Gastrocnemius medialis (tissue), 4 donors: ENCODE measurements around the gene SLC15A2.

Experiments used
- POLR2A ChIP-seq, 2 donors: fragments of 450-650 bp; IDR thresholded peaks; one replicate each; pipeline ENCODE4 v1.6.1; 2017; ENCODE audit warnings: antibody characterized with exemption in 2 of 2, mild to moderate bottlenecking in 2 of 2, moderate library complexity in 2 of 2
- TF ChIP-seq, protein P1 (sequence below), 5 experiments: fragments of 450-650 bp in 3 of 5; fragments of 200-600 bp in 2 of 5; sonication (generic) in 2 of 5; IDR thresholded peaks in 4 of 5; conservative IDR thresholded peaks in 1 of 5; 1 replicate in 4 of 5; 2 replicates in 1 of 5; pipeline ENCODE4 v1.5.1; 2016 to 2019; ENCODE audit warnings: antibody characterized with exemption in 5 of 5, mild to moderate bottlenecking in 3 of 5, moderate library complexity in 3 of 5

DNA sequence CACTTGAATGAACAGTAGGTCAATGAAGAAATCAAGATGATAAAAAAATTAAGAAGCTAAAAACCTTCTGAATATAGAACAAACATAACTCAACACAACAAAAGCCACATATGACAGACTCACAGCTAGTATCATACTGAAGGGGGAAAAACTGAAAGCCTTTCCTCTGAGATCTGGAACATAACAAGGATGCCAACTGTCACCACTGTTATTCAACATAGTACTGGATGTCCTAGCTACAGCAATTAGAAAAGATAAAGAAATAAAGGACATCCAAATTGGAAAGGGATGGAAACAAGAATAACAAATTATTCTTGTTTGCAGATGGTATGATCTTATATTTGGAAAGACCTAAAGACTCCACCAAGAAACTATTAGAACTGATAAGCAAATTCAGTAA, 67.1 kb downstream of the SLC15A2 start:
- TF ChIP-seq, protein P1, sequence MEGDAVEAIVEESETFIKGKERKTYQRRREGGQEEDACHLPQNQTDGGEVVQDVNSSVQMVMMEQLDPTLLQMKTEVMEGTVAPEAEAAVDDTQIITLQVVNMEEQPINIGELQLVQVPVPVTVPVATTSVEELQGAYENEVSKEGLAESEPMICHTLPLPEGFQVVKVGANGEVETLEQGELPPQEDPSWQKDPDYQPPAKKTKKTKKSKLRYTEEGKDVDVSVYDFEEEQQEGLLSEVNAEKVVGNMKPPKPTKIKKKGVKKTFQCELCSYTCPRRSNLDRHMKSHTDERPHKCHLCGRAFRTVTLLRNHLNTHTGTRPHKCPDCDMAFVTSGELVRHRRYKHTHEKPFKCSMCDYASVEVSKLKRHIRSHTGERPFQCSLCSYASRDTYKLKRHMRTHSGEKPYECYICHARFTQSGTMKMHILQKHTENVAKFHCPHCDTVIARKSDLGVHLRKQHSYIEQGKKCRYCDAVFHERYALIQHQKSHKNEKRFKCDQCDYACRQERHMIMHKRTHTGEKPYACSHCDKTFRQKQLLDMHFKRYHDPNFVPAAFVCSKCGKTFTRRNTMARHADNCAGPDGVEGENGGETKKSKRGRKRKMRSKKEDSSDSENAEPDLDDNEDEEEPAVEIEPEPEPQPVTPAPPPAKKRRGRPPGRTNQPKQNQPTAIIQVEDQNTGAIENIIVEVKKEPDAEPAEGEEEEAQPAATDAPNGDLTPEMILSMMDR (IDR thresholded peaks at IDR 0.05 in 4 of 5, conservative IDR thresholded peaks at IDR 0.05 in 1 of 5) = no peak
- TF ChIP-seq POLR2A (IDR thresholded peaks at IDR 0.05) = no peak
